AG09309 (cell line): Measurements from ENCODE around the gene DDX55.

ENCODE experiments used
- DNase-seq: peaks from one replicate; pipeline ENCODE4 v3.0.0-alpha.2; 2010; ENCODE audit warnings: low read depth
- H3K4me3 ChIP-seq: 2 replicates; pipeline ENCODE4 v1.5.1; 2011; ENCODE audit warnings: mild to moderate bottlenecking, low read depth, low read length, moderate library complexity; ENCODE audit not compliant: control insufficient read depth
- CTCF ChIP-seq: IDR thresholded peaks from 2 replicates; pipeline ENCODE4 v1.5.1; 2011; ENCODE audit warnings: mild to moderate bottlenecking, low read depth, low read length, inconsistent platforms; ENCODE audit not compliant: insufficient read depth, control insufficient read depth; ENCODE audit errors: missing control alignments

DDX55 gene

GRCh38 chr12:123633379-123634141 lies 31.7 kb downstream of the DDX55 start, which contains the start of the genes EIF2B1 and GTF2H3:
Gene EIF2B1 (minus strand): TSS chr12:123633686. CDS start chr12:123633557, 129 bp downstream.
Gene GTF2H3 (plus strand): TSS chr12:123633829. CDS start chr12:123633860, 31 bp downstream.
- peak; percentile 63 for DNase-seq
- TF ChIP-seq CTCF, result no peak
- H3K4me3 ChIP-seq, result peak within 1 kb of the TSS; percentile 65

GRCh38 chr12:123634142-123634561 lies 32.3 kb downstream of the DDX55 start:
- peak overlapping the region; percentile 65 for H3K4me3 ChIP-seq
- no peak for DNase-seq
- TF ChIP-seq CTCF, result no peak

GRCh38 chr12:123643911-123644310 lies 42.0 kb downstream of the DDX55 start:
- H3K4me3 ChIP-seq, result no peak overlapping the region
- DNase-seq, result no peak
- TF ChIP-seq CTCF, result no peak

- no peak for DNase-seq
- no peak for TF ChIP-seq CTCF
- H3K4me3 ChIP-seq, result no peak overlapping the region
Measured at GRCh38 chr12:123645380-123645779, 43.5 kb downstream of the DDX55 start.

- DNase-seq, result no peak
- no peak for TF ChIP-seq CTCF
- no peak overlapping the region for H3K4me3 ChIP-seq
Measured at GRCh38 chr12:123645878-123646277, 44.0 kb downstream of the DDX55 start.

GRCh38 chr12:123648401-123648800 lies 46.5 kb downstream of the DDX55 start:
- H3K4me3 ChIP-seq, result no peak overlapping the region
- no peak for TF ChIP-seq CTCF
- DNase-seq, result no peak
